ENCODE results near the gene PPIG.
"Not testable (repeated sequence)": the region's sequence is repeated elsewhere in the genome, so short reads cannot be mapped to it uniquely, and the experiment has no call there.

Gene PPIG

GRCh38 chr2:169664600-169664977 lies 80.4 kb downstream of the PPIG start:
- no peak for DNase-seq (ENCODE audit: low read depth in 2 of 2)

DNA sequence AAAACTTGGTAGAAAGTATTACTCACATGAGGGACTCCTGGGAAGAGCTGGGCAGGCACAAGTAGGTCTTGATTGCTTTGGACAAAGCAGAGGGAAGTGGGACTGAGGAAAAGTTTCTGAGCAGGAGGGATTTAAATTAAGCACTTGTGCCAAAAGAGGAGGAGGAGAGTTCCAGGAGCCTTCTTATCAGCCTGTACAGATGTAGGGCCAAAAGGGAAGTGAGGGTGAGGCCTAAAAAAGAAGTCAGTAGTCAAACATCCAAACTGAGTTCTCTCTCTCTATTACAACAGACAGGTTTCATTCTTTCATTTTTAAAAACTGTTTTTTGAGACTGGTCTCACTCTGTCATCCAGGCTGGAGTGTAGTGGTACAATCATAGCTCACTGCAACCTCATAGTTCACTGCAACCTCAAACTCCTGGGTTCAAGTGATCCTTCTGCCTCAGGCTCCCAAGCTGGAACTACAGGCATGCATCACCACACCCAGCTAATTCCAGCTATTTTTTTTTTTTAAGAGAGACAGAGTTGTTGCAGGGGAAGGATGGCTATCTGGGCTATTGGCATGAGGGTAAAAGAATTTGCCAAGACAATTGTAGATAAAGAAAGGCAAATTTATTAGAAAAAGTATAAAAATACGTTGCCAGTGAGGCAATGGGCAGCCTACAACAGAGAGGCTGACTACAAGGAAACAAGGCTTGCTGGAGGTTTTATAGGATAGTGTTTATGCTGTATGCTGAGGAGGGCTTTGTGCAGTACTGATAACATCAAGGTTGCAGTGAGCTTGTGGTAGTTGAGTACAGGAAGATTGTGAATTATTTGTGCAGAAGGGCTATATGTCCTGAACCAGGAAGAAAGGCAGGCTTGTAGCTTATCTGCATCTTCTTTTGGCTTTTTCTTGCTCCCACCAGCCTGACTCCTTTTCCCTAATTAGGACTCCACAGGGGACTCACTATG lies 81.1 kb downstream of the PPIG start:
- no peak for DNase-seq (ENCODE audit: low read depth in 2 of 2)

- no peak for DNase-seq (ENCODE audit: low read depth in 2 of 2)
Observed at GRCh38 chr2:169667583-169667982, 83.4 kb downstream of the PPIG start.

DNA sequence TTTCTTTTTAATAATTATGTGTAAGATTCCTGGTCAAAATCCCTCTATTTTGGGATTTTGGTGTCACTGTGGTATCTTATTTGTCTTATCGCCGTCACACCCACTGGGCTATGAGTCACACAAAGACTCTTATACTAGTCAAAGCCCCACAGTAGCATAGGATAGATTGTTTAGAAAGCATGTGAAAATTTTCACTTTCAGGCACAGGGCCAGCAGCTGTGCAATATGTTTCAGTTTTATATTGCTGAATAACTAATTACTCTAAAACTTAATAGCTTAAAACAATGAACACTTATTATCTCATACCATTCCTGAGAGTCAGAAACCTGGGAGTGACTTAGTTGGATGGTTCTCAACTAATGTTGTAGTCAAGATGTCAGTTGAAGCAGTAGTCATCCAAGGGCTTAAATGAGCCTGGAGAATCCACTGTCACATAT lies 86.1 kb downstream of the PPIG start:
- no peak for DNase-seq (ENCODE audit: low read depth in 2 of 2)

- no peak for DNase-seq (ENCODE audit: low read depth in 2 of 2)
Observed at GRCh38 chr2:169670937-169671336, 86.8 kb downstream of the PPIG start.

- no peak for DNase-seq (ENCODE audit: low read depth in 2 of 2)
Observed at GRCh38 chr2:169672406-169672805, 88.3 kb downstream of the PPIG start.

DNA sequence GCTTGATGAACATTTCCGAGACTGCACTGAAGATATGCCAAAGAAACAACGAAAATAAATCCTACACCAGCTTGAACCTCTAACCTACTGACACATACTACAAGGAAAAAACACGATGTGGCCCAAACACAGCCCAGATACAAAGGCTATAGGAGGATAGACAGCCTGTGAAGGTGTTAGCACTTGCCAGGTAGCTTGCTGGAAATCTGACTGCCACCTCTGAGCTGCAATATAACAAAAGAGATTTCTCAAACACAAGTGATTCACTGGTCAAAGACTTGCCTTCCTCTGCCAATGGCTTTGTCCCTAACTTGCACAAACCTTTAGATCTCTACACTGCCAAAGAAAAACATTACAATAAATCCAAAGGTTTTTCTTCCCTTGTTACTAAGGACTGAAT lies 89.0 kb downstream of the PPIG start:
- no peak for DNase-seq (ENCODE audit: low read depth in 2 of 2)

GRCh38 chr2:169673921-169674320 lies 89.8 kb downstream of the PPIG start:
- DNase-seq (ENCODE audit: low read depth in 2 of 2): no peak

DNA sequence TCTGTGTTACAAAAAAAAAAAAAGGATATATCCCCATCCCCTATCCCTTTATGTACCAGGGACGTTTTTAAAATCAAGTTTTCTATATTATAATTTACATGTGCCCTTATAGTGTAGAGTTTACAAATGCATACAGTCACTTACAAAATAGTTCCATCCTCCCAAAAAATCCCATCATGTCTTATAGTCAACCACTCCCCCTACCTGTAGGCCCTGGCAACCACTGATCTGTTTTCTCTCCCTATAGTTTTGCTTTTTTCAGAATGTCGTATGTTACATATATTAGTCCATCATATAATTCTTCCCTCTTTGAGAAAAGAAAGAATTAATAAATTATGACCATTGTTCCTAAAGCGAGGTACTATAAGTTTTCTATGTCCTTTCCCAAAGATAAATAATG lies 92.2 kb downstream of the PPIG start:
- DNase-seq (ENCODE audit: low read depth in 2 of 2): no peak

GRCh38 chr2:169676850-169677249 lies 92.7 kb downstream of the PPIG start:
- no peak for DNase-seq (ENCODE audit: low read depth in 2 of 2)

GRCh38 chr2:169683054-169683424 lies 98.9 kb downstream of the PPIG start:
- DNase-seq (ENCODE audit: low read depth in 2 of 2): no peak

- no peak for DNase-seq (ENCODE audit: low read depth in 2 of 2)
Observed at GRCh38 chr2:169683425-169684134, 99.4 kb downstream of the PPIG start.

DNA sequence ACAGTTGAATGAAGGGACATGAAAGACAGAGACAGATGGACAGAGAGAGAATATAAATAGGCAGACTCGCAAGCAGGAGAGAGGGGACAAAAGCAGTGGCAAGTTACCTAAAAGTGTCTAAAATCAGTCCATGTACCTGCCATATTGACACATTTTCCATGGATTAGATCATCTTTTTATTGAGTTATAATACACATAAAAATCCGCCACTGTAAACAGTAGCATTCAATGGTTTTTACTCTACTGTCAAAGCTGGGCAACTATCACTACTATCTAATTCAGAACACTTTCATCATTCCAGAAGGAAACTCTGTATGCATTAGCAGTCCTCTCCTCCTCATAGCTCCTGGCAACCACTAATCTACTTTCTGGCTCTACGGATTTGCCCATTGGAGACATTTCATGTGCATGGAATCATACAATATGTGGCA lies 100.0 kb downstream of the PPIG start:
- no peak for DNase-seq (ENCODE audit: low read depth in 2 of 2)

DNA sequence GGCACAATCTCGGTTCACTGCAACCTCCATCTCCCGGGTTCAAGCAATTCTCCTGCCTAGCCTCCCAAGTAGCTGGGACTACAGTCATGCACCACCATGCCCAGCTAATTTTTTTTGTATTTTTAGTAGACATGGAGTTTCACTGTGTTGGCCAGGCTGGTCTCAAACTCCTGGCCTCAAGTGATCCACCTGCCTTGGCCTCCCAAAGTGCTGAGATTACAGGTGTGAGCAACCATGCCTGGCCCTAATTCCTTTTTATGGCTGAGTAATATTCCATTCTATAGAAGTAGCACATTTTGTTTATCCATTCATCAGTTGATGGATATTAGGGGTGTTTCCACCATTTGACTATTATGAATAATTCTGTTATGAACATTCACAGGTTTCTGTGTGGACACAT lies 100.6 kb downstream of the PPIG start:
- DNase-seq (ENCODE audit: low read depth in 2 of 2): not testable (repeated sequence)

GRCh38 chr2:169686825-169687224 lies 102.7 kb downstream of the PPIG start:
- not testable (repeated sequence) for DNase-seq (ENCODE audit: low read depth in 2 of 2)

DNA sequence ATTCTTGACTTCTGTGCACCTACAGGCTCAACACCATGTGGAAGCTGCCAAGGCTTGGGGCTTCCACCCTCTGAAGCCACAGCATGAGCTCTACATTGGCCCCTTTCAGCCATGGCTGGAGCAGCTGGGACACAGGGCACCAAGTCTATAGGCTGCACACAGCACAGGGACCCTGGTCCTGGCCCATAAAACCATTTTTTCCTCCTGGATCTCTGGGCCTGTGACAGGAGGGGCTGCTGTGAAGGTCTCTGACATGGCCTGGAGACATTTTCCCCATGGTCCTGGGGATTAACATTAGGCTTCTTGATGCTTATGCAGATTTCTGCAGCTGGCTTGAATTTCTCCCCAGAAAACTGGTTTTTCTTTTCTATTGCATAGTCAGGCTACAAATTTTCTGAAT lies 103.8 kb downstream of the PPIG start:
- not testable (repeated sequence) for DNase-seq (ENCODE audit: low read depth in 2 of 2)

- no peak for DNase-seq (ENCODE audit: low read depth in 2 of 2)
Observed at GRCh38 chr2:169690958-169691357, 106.8 kb downstream of the PPIG start.
